ENCODE results near the gene ASIC3. TPM values are rescaled to one million over a fixed set of nuclear protein-coding genes. Genes with fewer than 3 reads are reported as not detected.

Gene ASIC3
- total RNA-seq, 2 donors from 2014 or later = 2.5 to 3.0 TPM

GRCh38 chr7:151008143-151008510 lies 40.2 kb upstream of the ASIC3 start:
- peak; percentile 81 for DNase-seq
- H3K9ac ChIP-seq (ENCODE audit: extremely low read depth, low read length, poor library complexity, severe bottlenecking) = no peak overlapping the region
- 54 to 70% methylated on average over 5 to 11 of the region's 11 CpGs for WGBS, 2 experiments (ENCODE audit: insufficient coverage in 1 of 2, insufficient read length in 1 of 2)
- Mint-ChIP-seq H3K27me3 (ENCODE audit: insufficient read depth) (peaks cover 23% of the 10 kb centered on the region), H3K9me3 (no peaks in the 10 kb centered on the region), H3K36me3 (ENCODE audit: low read depth) (no peaks in the 10 kb centered on the region), H3K4me3 (peak overlapping the region; percentile 12), H3K4me1 (peaks cover 21% of the 10 kb centered on the region), H3K27ac (no peak overlapping the region)
- H3K9me3 ChIP-seq (ENCODE audit: control insufficient read depth, low read length) = no peaks in the 10 kb centered on the region
- no peak for TF ChIP-seq CTCF (conservative IDR thresholded peaks at IDR 0.05)
- H3K27me3 ChIP-seq (ENCODE audit: control insufficient read depth, insufficient read depth, low read length, poor library complexity, severe bottlenecking) = no peaks in the 10 kb centered on the region
- H3K4me1 ChIP-seq (ENCODE audit: control insufficient read depth, insufficient read depth, low read length) = peaks cover 9% of the 10 kb centered on the region
- no peak overlapping the region for H3K27ac ChIP-seq (ENCODE audit: low read depth, low read length)
- H3K36me3 ChIP-seq (ENCODE audit: control insufficient read depth, insufficient read depth, low read length) = no peaks in the 10 kb centered on the region
- no peak overlapping the region for H3K4me3 ChIP-seq (ENCODE audit: low read length)

DNA sequence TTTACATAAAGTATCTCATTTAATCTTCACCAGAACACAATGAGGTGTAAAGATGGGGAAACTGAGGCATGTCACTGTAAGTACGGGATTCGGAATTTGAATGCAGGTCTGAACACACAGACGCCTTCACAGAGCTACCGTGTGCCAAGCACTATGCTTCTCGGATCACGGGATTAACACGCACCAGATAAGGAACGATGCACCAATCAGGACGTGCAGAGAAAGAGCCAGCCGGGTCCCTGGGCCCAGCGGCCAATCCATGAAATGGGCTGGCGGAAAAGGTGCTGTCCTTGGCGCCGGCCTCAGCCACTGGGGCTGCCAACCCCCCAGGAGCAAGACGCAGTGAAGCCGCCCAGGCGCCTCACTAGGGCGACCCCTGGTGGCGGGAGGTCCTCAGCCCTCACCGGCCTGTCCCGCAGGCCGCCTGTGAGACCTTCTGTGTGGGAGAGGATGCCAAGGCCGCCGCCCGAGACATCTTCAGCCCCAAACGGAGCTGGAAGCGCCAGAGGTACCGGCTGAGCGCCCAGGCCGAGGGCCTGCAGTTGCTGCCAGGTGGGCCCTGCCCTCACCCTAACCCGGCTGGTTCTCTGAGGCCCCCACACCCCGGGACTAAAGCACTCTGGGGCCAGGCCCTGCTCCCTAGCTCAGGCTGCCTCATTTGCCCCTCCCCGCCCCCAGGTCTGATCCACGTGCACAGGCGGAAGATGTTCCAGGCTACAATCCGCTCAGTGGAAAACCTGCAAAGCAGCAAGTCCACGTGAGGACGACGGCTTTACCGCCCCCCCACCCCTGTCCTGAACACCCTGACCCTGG lies 39.6 kb upstream of the ASIC3 start:
- WGBS, 2 experiments (ENCODE audit: insufficient coverage in 1 of 2, insufficient read length in 1 of 2) = 74 to 84% methylated on average over 24 to 40 of the region's 40 CpGs
- no peak overlapping the region for H3K4me3 ChIP-seq (ENCODE audit: low read length)

GRCh38 chr7:151009327-151010036 lies 38.8 kb upstream of the ASIC3 start:
- H3K36me3 Mint-ChIP-seq (ENCODE audit: low read depth) = no peaks in the 10 kb centered on the region
- TF ChIP-seq CTCF (conservative IDR thresholded peaks at IDR 0.05) = no peak
- H3K9me3 Mint-ChIP-seq = no peaks in the 10 kb centered on the region
- H3K4me1 Mint-ChIP-seq = peaks cover 21% of the 10 kb centered on the region
- Histone ChIP-seq H3K27ac (ENCODE audit: low read depth, low read length) (no peak overlapping the region), H3K27me3 (ENCODE audit: control insufficient read depth, insufficient read depth, low read length, poor library complexity, severe bottlenecking) (no peaks in the 10 kb centered on the region), H3K36me3 (ENCODE audit: control insufficient read depth, insufficient read depth, low read length) (no peaks in the 10 kb centered on the region), H3K9me3 (ENCODE audit: control insufficient read depth, low read length) (no peaks in the 10 kb centered on the region), H3K9ac (ENCODE audit: extremely low read depth, low read length, poor library complexity, severe bottlenecking) (no peak overlapping the region), H3K4me1 (ENCODE audit: control insufficient read depth, insufficient read depth, low read length) (peaks cover 9% of the 10 kb centered on the region), H3K4me3 (ENCODE audit: low read length) (no peak overlapping the region)
- WGBS, 2 experiments (ENCODE audit: insufficient coverage in 1 of 2, insufficient read length in 1 of 2) = 84 to 100% methylated on average over 1 to 22 of the region's 22 CpGs
- DNase-seq = peak; percentile 78
- no peak overlapping the region for H3K4me3 Mint-ChIP-seq
- peaks cover 34% of the 10 kb centered on the region for H3K27me3 Mint-ChIP-seq (ENCODE audit: insufficient read depth)
- no peak overlapping the region for H3K27ac Mint-ChIP-seq

More for the DNA sequence above, 39.6 kb upstream of the ASIC3 start:
- no peaks in the 10 kb centered on the region for H3K36me3 ChIP-seq (ENCODE audit: control insufficient read depth, insufficient read depth, low read length)
- H3K4me1 Mint-ChIP-seq = peaks cover 21% of the 10 kb centered on the region
- H3K36me3 Mint-ChIP-seq (ENCODE audit: low read depth) = no peaks in the 10 kb centered on the region
- peaks cover 9% of the 10 kb centered on the region for H3K4me1 ChIP-seq (ENCODE audit: control insufficient read depth, insufficient read depth, low read length)
- H3K9me3 Mint-ChIP-seq = no peaks in the 10 kb centered on the region
- H3K27ac ChIP-seq (ENCODE audit: low read depth, low read length) = no peak overlapping the region
- H3K9ac ChIP-seq (ENCODE audit: extremely low read depth, low read length, poor library complexity, severe bottlenecking) = no peak overlapping the region
- DNase-seq = peak; percentile 97
- no peak overlapping the region for H3K27ac Mint-ChIP-seq
- TF ChIP-seq CTCF (conservative IDR thresholded peaks at IDR 0.05) = peak; percentile 97
- H3K4me3 Mint-ChIP-seq = peak overlapping the region; percentile 12
- H3K27me3 ChIP-seq (ENCODE audit: control insufficient read depth, insufficient read depth, low read length, poor library complexity, severe bottlenecking) = no peaks in the 10 kb centered on the region
- peaks cover 26% of the 10 kb centered on the region for H3K27me3 Mint-ChIP-seq (ENCODE audit: insufficient read depth)
- H3K9me3 ChIP-seq (ENCODE audit: control insufficient read depth, low read length) = no peaks in the 10 kb centered on the region

Measured in endodermal cell (in vitro differentiated cells).